Osteocyte (in vitro differentiated cells): ENCODE results near the gene PNRC2. TPM values are rescaled to one million over a fixed set of nuclear protein-coding genes. Genes with fewer than 3 reads are reported as not detected.

ENCODE experiments used
- DNase-seq: peaks from one replicate; pipeline ENCODE4 v3.0.0; 2021; ENCODE audit warnings: mixed read lengths; ENCODE audit not compliant: unreplicated experiment; ENCODE audit errors: extremely low spot score
- H3K27ac Mint-ChIP-seq: one replicate; pipeline ENCODE4 v1.8.0; 2021; ENCODE audit warnings: mild to moderate bottlenecking, mixed read lengths; ENCODE audit not compliant: unreplicated experiment
- H3K27me3 Mint-ChIP-seq: one replicate; pipeline ENCODE4 v1.8.0; 2021; ENCODE audit warnings: mixed read lengths; ENCODE audit not compliant: unreplicated experiment
- H3K36me3 Mint-ChIP-seq: one replicate; pipeline ENCODE4 v1.8.0; 2021; ENCODE audit warnings: mixed read lengths; ENCODE audit not compliant: unreplicated experiment
- H3K4me1 Mint-ChIP-seq: one replicate; pipeline ENCODE4 v1.8.0; 2021; ENCODE audit warnings: mixed read lengths; ENCODE audit not compliant: unreplicated experiment
- H3K4me3 Mint-ChIP-seq: one replicate; pipeline ENCODE4 v1.8.0; 2021; ENCODE audit warnings: mild to moderate bottlenecking, moderate library complexity, mixed read lengths; ENCODE audit not compliant: unreplicated experiment
- H3K9me3 Mint-ChIP-seq: one replicate; pipeline ENCODE4 v1.8.0; 2021; ENCODE audit warnings: mixed read lengths; ENCODE audit not compliant: unreplicated experiment
- total RNA-seq: library from RNA; stranded (reverse); gene quantifications from 2 replicates; pipeline ENCODE4 v1.2.1, GENCODE V29; 2021
- TF ChIP-seq, protein P1 (sequence below): fragments of 200-600 bp; sonication (generic); IDR thresholded peaks from 2 replicates; pipeline ENCODE4 v1.5.0; 2021; ENCODE audit warnings: antibody characterized with exemption, mild to moderate bottlenecking, moderate library complexity

PNRC2 gene
- total RNA-seq, 1 donor from 2014 or later: 58.9 TPM

DNA sequence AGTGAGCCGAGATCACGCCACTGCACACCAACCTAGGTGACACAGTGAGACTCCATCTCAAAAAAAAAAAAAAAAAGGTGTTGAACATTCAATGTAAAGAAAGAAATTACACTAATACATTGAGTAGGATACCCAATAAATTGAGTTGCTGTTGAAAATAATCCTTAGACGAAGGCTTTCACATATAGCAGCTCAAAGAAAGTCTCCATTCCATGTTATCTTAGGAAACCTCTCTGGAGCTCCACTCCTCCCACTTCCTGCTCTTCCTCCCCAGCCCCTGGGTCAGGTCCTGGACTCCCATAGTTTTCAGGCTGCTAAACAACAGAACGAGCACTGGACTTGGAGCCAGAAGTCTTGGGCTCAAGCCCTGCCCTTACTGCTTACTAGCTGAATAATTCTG is 30.8 kb upstream of the PNRC2 start:
- Mint-ChIP-seq H3K27me3 (peaks cover 21% of the 10 kb centered on the region), H3K4me1 (peaks cover 8% of the 10 kb centered on the region), H3K27ac (no peak overlapping the region), H3K4me3 (no peak overlapping the region), H3K9me3 (no peaks in the 10 kb centered on the region), H3K36me3 (no peaks in the 10 kb centered on the region)
- DNase-seq: no peak
- TF ChIP-seq, protein P1, sequence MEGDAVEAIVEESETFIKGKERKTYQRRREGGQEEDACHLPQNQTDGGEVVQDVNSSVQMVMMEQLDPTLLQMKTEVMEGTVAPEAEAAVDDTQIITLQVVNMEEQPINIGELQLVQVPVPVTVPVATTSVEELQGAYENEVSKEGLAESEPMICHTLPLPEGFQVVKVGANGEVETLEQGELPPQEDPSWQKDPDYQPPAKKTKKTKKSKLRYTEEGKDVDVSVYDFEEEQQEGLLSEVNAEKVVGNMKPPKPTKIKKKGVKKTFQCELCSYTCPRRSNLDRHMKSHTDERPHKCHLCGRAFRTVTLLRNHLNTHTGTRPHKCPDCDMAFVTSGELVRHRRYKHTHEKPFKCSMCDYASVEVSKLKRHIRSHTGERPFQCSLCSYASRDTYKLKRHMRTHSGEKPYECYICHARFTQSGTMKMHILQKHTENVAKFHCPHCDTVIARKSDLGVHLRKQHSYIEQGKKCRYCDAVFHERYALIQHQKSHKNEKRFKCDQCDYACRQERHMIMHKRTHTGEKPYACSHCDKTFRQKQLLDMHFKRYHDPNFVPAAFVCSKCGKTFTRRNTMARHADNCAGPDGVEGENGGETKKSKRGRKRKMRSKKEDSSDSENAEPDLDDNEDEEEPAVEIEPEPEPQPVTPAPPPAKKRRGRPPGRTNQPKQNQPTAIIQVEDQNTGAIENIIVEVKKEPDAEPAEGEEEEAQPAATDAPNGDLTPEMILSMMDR: no peak

DNA sequence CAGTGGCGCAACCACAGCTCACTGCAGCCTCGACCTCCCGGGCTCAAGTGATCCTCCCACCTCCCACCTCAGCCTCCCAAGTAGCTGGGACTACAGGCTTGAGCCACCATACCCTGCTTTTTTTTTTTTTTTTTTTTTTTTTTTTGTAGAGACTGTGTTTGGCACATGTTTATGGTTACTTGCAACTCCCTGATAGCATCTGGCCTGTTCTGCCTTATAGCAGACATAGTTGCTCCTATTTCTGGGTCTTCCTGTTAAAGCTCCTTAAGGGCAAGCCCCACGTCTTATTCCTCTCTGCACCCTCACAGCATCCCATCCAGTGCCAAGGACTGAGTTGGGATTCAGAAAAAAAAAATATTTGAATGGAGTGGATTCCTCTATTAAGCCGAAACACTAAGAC is 29.4 kb upstream of the PNRC2 start:
- H3K27ac Mint-ChIP-seq: no peak overlapping the region
- peaks cover 8% of the 10 kb centered on the region for H3K4me1 Mint-ChIP-seq
- DNase-seq: no peak
- H3K36me3 Mint-ChIP-seq: no peaks in the 10 kb centered on the region
- TF ChIP-seq, protein P1: no peak
- H3K27me3 Mint-ChIP-seq: peaks cover 20% of the 10 kb centered on the region
- no peaks in the 10 kb centered on the region for H3K9me3 Mint-ChIP-seq
- H3K4me3 Mint-ChIP-seq: no peak overlapping the region

DNA sequence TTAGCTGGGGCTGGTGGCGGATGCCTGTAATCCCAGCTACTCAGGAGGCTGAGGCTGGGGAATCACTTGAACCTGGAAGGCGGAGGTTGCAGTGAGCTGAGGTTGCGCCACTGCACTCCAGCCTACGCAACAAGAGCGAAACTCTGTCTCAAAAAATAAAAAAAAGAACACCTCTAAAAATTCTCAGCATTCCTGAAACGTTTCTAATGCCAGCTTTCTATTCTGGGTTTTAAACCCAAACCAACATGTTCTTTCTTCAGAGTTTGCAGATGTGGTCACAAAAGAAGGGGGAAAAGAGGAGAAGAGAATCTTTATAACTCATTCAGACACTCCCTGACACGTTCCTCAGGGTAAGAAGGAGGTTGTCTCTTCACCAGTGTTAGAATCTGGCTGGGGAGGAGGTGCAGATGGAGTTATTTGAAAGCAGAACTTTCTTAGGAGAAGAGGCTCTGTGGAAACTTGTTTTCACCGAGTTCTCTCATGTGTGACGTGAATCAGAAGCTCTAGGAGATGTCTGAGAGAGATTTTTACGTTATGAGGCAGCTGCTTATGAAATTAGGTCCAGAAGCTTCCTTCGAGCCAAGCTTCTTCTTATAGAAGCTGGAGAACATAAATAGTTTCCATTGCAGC is 28.7 kb upstream of the PNRC2 start:
- H3K27ac Mint-ChIP-seq: no peak overlapping the region
- no peaks in the 10 kb centered on the region for H3K36me3 Mint-ChIP-seq
- TF ChIP-seq, protein P1: no peak
- no peak overlapping the region for H3K4me3 Mint-ChIP-seq
- no peaks in the 10 kb centered on the region for H3K9me3 Mint-ChIP-seq
- H3K27me3 Mint-ChIP-seq: peaks cover 20% of the 10 kb centered on the region
- DNase-seq: no peak
- H3K4me1 Mint-ChIP-seq: peaks cover 8% of the 10 kb centered on the region

DNA sequence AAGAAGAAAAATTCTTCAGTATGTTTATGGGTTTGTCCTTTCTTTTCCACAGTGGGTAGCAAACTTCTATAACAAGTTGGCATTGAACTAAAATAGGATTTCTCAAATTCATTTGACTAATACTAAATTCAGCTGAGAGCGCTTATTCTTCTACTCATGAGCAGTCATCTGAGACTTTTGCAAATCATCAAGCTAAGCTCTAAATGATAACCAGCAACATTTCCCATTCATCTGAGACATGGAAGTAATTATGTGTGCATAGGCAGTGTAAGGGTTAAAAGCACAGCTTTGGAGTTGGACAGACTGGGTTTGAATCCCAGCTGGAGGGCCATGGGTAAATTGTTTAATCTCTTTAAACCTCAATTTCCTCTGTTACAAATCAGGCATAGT is 28.1 kb upstream of the PNRC2 start:
- H3K27ac Mint-ChIP-seq: no peak overlapping the region
- DNase-seq: no peak
- H3K27me3 Mint-ChIP-seq: peaks cover 20% of the 10 kb centered on the region
- no peaks in the 10 kb centered on the region for H3K9me3 Mint-ChIP-seq
- H3K36me3 Mint-ChIP-seq: no peaks in the 10 kb centered on the region
- no peak overlapping the region for H3K4me3 Mint-ChIP-seq
- H3K4me1 Mint-ChIP-seq: peaks cover 8% of the 10 kb centered on the region
- TF ChIP-seq, protein P1: no peak

DNA sequence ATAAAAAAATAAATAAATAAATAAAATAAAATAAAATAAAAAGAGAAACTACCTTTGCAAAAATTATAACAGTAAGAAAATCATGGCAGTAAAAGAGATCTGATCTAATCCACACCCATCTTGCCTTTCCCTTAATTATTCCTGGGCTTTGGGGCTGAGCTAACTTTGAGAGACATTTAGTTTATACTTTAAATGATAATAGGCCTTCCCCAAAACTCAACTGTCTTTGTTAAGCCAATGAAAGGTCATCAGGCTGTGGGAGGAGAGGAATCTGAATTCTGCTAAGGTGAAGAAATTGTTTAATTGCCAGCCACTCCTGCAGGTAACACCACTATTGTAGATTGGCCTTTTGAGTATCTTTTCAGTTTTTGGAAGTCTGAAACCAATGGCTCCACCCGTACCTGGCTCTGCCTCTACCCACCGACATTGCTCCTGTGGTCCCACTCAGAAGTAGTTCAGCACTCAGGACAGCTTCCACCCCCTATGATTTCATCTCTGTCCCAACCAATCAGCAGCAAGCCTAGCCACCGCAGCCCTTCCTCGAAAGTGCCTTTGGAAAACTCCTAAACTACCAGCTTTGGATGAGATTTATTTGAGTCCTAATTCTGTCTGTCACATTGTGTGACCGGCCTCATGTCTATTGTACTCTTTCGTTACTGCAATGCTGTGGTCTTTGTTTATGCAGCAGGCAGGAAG is 23.0 kb upstream of the PNRC2 start:
- peaks cover 25% of the 10 kb centered on the region for H3K27me3 Mint-ChIP-seq
- H3K9me3 Mint-ChIP-seq: no peaks in the 10 kb centered on the region
- no peak overlapping the region for H3K27ac Mint-ChIP-seq
- H3K36me3 Mint-ChIP-seq: no peaks in the 10 kb centered on the region
- DNase-seq: no peak
- TF ChIP-seq, protein P1: no peak
- H3K4me1 Mint-ChIP-seq: no peaks in the 10 kb centered on the region
- H3K4me3 Mint-ChIP-seq: no peak overlapping the region
